H1 (cell line): ENCODE data around the gene MLANA. TPM values are rescaled to one million over a fixed set of nuclear protein-coding genes. Genes with fewer than 3 reads are reported as not detected.

Experiments used
- CHD1 ChIP-seq: IDR thresholded peaks from 2 replicates; pipeline ENCODE4 v1.6.1; 2012; ENCODE audit warnings: low read depth, low read length, improper control_type of control experiment
- MAFK ChIP-seq: IDR thresholded peaks from 2 replicates; pipeline ENCODE4 v1.6.1; 2012; ENCODE audit warnings: low read depth, mild to moderate bottlenecking, improper control_type of control experiment, low read length
- NANOG ChIP-seq: IDR thresholded peaks from 2 replicates; pipeline ENCODE4 v1.6.1; 2011; ENCODE audit warnings: low read length, low read depth, mild to moderate bottlenecking, inconsistent platforms; ENCODE audit not compliant: insufficient read depth, poor library complexity, severe bottlenecking
- SIRT6 ChIP-seq: IDR thresholded peaks from one replicate; pipeline ENCODE4 v1.7.1; 2012; ENCODE audit warnings: low read length, inconsistent platforms
- SIX5 ChIP-seq: IDR thresholded peaks from 2 replicates; pipeline ENCODE4 v1.6.1; 2011; ENCODE audit warnings: mild to moderate bottlenecking, low read depth, low read length
- SP1 ChIP-seq: IDR thresholded peaks from 2 replicates; pipeline ENCODE4 v1.6.1; 2011; ENCODE audit warnings: low read depth, low read length
- polyA plus RNA-seq, 7 experiments: library from polyadenylated mRNA; depleted of rRNA in 3 of 7; stranded (reverse) in 5 of 7; unstranded in 2 of 7; fragments of >200 nt in 5 of 7; fragments of 200-250 nt in 2 of 7; gene quantifications; 1 replicate in 5 of 7; 2 replicates in 1 of 7; 4 replicates in 1 of 7; pipeline versions ENCODE4 v1.2.1 to v1.2.3, GENCODE V29; 2011 to 2013; ENCODE audit warnings: missing spikeins in 2 of 7, mixed read lengths in 2 of 7
- total RNA-seq: library from RNA; stranded (reverse); fragmentation: NEBNext Ultra II Directional; extraction: Animal tissue kit (Norgen Biotek cat#: 25700); gene quantifications from 2 replicates; pipeline ENCODE4 v1.2.1, GENCODE V29; 2021
- TF ChIP-seq, protein P1 (sequence below): fragments of 300-600 bp; sonication (generic); IDR thresholded peaks from 2 replicates; pipeline ENCODE4 v1.7.1; 2012; ENCODE audit warnings: low read length, moderate library complexity, mild to moderate bottlenecking, inconsistent platforms; ENCODE audit not compliant: insufficient replicate concordance

MLANA gene
- total and polyA plus RNA-seq, 2 of the 8 experiments (the other 6 are each of a cell fraction or from before 2014, with no cell fraction given), result not detected

DNA sequence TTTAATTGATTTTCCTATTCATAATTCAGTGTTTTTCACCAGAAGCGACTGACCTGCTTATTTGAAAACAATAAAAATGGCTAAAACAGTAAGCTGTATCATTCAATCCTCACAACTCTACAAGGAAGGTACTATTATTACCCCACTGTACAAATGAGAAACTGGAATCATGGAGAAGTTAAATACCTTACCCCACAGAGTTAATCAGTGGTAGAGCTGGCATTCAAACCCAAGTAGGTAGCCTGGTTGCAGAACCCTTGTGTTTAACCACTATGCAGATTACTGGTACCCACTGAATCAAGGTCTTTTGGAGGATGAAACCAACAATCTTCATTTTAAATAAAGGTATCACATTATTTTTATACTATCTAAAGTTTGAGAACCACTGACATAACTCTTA, 59.6 kb downstream of the MLANA start (continued):
- TF ChIP-seq, protein P1, sequence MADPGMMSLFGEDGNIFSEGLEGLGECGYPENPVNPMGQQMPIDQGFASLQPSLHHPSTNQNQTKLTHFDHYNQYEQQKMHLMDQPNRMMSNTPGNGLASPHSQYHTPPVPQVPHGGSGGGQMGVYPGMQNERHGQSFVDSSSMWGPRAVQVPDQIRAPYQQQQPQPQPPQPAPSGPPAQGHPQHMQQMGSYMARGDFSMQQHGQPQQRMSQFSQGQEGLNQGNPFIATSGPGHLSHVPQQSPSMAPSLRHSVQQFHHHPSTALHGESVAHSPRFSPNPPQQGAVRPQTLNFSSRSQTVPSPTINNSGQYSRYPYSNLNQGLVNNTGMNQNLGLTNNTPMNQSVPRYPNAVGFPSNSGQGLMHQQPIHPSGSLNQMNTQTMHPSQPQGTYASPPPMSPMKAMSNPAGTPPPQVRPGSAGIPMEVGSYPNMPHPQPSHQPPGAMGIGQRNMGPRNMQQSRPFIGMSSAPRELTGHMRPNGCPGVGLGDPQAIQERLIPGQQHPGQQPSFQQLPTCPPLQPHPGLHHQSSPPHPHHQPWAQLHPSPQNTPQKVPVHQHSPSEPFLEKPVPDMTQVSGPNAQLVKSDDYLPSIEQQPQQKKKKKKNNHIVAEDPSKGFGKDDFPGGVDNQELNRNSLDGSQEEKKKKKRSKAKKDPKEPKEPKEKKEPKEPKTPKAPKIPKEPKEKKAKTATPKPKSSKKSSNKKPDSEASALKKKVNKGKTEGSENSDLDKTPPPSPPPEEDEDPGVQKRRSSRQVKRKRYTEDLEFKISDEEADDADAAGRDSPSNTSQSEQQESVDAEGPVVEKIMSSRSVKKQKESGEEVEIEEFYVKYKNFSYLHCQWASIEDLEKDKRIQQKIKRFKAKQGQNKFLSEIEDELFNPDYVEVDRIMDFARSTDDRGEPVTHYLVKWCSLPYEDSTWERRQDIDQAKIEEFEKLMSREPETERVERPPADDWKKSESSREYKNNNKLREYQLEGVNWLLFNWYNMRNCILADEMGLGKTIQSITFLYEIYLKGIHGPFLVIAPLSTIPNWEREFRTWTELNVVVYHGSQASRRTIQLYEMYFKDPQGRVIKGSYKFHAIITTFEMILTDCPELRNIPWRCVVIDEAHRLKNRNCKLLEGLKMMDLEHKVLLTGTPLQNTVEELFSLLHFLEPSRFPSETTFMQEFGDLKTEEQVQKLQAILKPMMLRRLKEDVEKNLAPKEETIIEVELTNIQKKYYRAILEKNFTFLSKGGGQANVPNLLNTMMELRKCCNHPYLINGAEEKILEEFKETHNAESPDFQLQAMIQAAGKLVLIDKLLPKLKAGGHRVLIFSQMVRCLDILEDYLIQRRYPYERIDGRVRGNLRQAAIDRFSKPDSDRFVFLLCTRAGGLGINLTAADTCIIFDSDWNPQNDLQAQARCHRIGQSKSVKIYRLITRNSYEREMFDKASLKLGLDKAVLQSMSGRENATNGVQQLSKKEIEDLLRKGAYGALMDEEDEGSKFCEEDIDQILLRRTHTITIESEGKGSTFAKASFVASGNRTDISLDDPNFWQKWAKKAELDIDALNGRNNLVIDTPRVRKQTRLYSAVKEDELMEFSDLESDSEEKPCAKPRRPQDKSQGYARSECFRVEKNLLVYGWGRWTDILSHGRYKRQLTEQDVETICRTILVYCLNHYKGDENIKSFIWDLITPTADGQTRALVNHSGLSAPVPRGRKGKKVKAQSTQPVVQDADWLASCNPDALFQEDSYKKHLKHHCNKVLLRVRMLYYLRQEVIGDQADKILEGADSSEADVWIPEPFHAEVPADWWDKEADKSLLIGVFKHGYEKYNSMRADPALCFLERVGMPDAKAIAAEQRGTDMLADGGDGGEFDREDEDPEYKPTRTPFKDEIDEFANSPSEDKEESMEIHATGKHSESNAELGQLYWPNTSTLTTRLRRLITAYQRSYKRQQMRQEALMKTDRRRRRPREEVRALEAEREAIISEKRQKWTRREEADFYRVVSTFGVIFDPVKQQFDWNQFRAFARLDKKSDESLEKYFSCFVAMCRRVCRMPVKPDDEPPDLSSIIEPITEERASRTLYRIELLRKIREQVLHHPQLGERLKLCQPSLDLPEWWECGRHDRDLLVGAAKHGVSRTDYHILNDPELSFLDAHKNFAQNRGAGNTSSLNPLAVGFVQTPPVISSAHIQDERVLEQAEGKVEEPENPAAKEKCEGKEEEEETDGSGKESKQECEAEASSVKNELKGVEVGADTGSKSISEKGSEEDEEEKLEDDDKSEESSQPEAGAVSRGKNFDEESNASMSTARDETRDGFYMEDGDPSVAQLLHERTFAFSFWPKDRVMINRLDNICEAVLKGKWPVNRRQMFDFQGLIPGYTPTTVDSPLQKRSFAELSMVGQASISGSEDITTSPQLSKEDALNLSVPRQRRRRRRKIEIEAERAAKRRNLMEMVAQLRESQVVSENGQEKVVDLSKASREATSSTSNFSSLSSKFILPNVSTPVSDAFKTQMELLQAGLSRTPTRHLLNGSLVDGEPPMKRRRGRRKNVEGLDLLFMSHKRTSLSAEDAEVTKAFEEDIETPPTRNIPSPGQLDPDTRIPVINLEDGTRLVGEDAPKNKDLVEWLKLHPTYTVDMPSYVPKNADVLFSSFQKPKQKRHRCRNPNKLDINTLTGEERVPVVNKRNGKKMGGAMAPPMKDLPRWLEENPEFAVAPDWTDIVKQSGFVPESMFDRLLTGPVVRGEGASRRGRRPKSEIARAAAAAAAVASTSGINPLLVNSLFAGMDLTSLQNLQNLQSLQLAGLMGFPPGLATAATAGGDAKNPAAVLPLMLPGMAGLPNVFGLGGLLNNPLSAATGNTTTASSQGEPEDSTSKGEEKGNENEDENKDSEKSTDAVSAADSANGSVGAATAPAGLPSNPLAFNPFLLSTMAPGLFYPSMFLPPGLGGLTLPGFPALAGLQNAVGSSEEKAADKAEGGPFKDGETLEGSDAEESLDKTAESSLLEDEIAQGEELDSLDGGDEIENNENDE, result no peak
- TF ChIP-seq CHD1 (no peak), SIRT6 (no peak), SIX5 (no peak), MAFK (no peak), SP1 (no peak), NANOG (no peak)
- TF ChIP-seq, all 59 proteins: peak for 0
